ENCODE data around the gene VRK1. TPM values are rescaled to one million over a fixed set of nuclear protein-coding genes. Genes with fewer than 3 reads are reported as not detected.
A peak's percentile ranks its signal among the peaks of the same experiment; 100 is the strongest.

VRK1 gene
- total RNA-seq, 1 donor from 2014 or later: 63.5 TPM

DNA sequence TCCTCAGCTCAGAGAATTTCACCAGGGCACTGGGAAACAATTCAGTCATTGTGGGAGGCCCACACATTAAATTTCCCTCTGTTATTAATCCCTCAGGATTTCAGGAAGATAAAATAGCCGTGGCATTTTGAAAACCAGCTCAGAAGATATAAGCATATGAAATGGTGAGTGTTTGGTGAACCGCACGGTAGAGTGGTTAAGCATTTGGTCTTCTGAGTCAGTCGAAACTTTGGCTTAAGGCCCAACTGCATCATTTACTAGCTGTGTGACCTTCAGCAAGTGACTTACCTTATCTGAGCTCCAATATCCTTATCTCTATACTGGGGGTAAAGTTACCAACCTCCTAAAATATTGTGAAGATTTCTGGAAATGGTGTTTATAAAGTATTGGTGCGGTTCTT is 5.2 kb upstream of the VRK1 start:
- DNase-seq: no peak

- no peak for DNase-seq
Observed at GRCh38 chr14:96792591-96792990, 4.6 kb upstream of the VRK1 start.

DNA sequence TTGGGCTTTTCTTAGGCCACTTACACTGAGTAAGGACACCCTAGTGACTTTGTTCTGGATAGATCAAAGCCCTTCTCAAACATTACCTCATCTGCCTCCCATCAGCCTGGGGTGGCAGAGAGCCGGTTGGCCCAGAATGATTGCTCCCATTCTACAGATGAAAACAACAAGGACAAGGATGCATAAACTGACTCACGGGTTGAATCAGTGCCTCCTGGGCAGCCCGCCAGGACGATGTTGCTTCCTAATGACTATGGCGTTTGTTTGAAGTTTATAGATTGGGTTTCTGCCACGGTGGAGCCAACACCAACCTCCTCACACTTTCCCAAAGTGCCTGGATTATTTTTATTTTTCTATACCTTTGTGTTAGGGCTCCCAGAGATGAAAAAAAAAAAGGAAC is 3.6 kb upstream of the VRK1 start:
- DNase-seq: no peak

DNA sequence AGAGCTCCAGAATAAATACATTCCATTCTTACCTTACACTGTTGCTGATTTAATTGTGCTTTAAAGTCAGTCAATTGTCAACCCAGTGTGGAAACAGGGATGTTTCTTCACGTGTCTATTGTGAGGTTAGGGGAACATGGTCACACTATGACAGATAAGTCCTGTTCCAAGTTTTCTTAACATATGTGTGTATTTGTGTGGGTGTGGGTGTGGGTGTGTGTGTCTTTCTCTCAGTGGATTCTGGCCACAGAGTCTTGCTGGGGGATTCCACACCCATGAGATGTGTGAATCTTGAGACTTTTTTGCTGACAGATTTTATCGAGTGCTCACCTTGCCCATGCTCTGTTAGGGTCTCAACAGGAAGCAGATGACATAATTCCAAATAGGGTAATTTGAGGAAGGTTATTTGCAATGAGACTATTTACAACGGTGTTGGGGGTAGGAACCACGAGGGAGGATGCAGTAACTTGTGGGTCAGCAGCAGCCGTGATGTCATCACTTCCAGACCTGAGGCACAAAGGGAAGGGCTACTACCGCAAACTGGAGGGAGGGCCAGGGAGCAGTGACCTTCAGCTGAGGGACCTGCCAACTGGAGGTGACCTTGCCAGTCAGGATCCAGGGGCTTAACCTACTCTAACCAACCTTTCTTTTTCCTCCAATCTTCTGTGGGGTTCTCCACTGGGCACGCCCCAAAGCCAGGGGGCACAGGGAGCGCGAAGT is 1.9 kb upstream of the VRK1 start:
- no peak for DNase-seq

DNA sequence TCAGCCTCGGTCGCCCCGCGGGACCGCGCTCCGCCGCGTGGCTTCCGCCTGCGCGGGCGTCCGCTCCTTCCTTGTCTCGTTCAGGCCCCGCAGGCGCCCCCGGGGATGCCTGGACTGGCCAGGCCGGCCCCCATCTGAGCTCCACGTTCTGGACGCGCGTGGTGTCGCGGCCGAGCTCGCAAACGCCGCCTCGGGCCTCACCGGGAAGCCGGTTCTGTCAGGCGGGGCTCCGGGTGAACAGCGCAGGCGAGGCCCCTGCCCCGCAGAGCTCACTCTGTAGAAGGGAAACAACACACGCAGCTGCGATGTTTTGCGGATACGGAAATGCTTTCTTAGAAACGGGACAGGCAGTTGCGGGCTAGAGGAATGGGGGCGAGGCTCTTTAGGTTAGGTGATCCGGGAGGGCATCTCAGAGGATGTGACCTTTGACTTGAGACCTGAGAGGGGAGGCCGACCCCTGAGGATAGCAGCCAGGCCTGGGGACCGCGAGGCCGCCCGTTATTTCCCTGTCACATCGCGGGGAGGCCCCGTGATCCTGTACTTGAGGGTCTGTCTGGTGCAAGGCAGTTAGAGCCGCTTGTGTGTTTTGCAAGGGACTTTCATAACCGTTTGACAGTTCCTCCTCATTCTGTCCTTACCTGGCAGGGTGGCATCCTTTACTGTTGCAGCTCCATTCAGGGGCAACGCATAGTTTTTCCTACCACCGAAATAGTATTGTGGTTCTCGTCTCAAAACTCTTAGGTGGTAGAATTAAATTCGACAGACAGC is 584 bp downstream of the VRK1 start:
- DNase-seq: peak; percentile 59

DNA sequence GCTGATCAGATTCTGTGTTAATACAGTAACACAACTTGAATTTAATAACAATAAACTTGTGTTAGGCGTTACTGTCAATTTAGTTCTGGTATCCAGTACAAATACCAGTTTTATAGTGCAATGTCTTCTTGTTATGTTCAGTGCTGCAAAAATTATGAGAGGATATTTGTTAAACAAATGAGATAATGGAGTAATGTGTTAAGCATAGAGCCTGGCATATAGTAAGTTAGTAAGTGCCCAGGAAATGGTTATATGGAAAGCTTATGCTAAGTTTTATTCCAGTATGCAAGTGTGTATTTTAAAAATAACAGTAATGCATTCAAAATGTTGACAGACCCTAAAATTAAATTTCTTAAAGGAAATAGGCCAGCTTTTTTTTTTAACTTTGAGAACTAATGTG is 1.8 kb downstream of the VRK1 start:
- DNase-seq: no peak

- DNase-seq: no peak
Observed at GRCh38 chr14:96799489-96800054, 2.4 kb downstream of the VRK1 start.

GRCh38 chr14:96801931-96802330 is 4.7 kb downstream of the VRK1 start:
- no peak for DNase-seq

- no peak for DNase-seq
Observed at GRCh38 chr14:96802963-96803362, 5.8 kb downstream of the VRK1 start.

GRCh38 chr14:96803958-96804357 is 6.8 kb downstream of the VRK1 start:
- DNase-seq: no peak

DNA sequence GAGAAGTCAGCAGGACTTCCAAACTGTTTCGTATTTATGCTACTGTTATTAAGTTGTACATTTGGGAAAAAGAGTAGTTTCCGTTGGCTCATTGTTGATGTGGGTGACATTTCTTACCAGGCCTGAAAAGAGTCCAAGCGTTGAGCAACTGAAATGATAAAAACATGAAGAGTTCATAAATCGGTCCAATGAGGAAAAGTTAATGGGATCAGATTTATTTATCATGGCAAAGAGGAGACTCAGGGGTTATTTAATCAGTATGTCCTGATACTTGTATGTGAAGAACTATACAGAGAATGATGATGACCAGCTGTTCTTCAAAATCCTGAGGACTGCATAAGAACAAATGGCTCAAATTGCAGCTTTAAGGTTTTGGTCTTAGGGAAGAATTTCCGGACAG is 7.7 kb downstream of the VRK1 start:
- DNase-seq: no peak

DNA sequence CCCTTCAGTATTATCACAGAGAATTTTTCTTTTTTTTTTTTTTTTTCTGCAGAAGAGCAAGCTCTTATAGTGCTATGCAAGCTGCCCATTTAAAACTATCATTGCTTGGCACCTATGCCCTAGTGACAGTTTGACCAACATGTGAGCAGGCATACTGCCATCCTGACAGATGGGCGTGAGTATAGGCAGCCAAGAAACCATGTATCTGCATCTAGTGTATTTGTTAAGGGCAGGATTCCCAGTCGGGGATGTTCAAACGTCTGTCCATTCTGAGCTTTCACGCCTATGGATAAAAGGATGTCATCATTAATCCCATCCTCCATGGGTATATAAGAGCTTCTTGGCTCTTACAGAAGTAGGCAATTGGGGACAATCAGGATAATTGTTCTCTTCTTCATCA is 8.8 kb downstream of the VRK1 start:
- peak; percentile 1 for DNase-seq

DNA sequence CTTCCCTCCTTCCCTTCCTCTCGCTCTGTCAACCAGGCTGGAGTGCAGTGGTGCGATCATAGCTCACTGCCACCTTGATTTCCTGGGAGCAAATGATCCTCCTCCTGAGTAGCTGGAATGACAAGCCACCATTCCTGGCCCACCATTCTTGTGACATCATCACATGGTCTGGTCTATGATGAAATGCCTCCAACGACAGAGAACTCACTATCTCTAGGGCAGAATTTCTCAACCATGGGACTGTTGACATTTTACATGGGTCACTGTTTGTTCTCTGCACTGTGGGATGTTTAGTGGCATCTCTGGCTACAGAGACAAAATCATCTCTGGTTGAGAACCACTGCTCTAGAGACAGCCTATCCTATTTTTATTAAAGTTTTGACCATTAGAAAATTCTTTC is 9.7 kb downstream of the VRK1 start:
- DNase-seq: no peak

GRCh38 chr14:96808619-96809406 is 11.6 kb downstream of the VRK1 start:
- DNase-seq: no peak

DNA sequence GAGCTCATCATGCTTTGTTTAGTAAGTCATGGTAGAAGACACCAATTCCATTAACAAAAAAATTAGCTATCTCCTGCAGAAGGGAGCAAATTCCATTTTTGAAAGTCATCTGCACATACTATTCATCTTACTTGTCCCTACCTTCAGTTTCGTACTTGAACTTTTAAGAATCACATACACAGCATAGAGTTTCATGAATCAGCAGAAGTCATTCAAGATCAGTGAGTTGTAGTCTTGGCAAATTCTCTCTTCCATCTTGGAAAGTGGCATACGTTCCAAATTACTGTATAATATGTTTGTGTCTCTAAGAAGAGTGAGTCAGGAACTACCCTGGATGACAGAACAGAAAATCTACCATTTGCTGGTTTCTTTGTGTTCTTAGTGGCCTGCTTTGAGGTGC is 14.1 kb downstream of the VRK1 start:
- DNase-seq: no peak

DNA sequence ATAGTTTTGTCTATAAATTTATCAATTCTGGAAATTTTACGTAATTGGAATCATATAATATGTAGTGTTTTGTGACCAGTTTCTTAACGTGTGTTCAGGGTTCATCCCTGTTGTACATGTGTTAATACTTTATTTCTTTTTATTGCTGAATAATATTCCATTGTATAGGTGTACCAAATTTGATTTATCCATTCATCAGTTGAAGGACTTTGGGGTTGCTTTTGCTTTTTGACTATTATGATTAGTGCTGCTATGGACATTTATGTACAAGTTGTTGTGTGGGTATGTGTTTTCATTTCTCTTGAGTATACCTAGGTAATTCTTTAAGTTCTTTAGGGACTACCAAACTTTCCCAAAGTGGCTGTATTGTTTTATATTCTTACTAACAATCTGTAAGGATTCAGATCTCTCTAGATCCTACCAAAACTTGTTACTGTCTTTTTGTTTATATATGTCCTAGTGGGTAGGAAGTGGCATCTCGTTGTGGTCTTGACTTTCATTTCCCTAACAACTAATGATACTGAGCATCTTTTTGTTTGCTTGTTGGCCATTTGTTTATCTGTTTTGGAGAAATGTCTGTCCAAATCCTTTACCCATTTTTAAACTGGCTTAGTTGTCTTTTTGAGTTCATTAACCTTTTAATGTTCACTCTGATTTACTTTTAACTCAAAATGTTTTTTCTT is 14.9 kb downstream of the VRK1 start:
- no peak for DNase-seq

- no peak for DNase-seq
Observed at GRCh38 chr14:96816281-96816680, 19.1 kb downstream of the VRK1 start.

DNA sequence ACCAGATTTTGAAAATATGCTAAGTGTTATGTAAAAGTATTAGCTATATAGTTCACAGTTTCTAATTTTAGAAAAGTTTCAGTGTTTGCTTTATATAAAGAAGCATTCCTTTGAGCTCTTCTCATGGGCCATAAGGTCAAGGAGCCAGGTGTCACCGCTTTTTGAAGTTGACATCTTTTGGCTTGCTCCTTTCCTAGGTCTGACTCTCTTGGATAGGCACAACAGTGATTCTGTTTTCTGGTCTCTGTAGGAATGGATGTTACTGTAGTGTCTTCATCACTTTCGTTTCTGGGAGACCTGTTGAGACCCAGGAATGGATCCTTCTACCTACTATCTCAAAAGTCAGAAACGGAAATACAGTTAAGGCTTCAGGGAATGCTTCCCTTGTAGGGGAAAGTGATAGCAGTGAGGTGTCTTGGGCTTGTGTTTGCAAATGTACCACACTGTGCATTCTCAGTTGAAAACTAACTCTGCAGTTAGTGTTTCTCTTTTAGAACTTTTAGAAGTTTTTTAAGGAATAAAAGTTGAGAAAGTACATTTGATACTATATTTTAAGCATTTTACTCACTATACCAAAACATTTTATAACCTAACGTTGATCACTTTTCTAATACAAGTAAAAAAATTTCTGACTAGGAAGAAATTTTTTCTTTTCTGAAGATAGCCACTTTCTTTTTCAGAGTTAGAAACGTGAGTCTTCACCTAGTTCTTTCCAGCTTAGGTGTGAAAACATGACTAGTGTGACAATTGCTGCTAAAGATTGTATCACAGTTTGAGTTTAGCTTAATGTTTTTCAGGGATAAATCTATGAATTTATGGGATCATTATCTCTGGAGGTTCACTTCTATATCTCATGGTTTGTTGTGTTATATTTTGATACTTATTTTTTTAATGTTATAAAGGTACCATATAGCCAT is 20.8 kb downstream of the VRK1 start:
- no peak for DNase-seq

GRCh38 chr14:96821501-96821900 is 24.3 kb downstream of the VRK1 start:
- no peak for DNase-seq

DNA sequence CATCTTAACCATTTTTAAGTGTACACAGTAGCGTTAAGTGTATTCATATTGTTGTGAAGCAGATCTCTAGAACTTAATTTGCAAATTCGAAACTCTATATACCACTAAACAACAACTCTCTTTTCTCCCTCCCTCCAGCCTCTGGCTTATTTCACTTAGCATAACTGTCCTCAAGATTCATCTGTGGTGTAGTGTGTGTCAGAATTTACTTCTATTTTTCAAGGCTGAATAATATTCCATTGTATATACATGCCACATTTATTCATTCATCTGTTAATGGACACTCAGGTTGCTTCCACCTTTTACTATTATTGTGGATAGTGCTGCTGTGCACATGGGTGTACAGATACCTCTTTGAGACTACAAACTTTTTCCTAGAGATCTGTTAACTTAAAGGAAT is 26.5 kb downstream of the VRK1 start:
- DNase-seq: no peak

- no peak for DNase-seq
Observed at GRCh38 chr14:96824283-96824682, 27.1 kb downstream of the VRK1 start.
